SU-DHL-6 (cell line): ENCODE results near the gene SLC17A8.

Experiments used
- H2AFZ ChIP-seq: fragments of 200-600 bp; sonication (generic); 2 replicates; pipeline ENCODE4 v1.6.1; 2014; ENCODE audit warnings: low read depth, mild to moderate bottlenecking, moderate library complexity, mixed read lengths, antibody characterized with exemption, low read length; ENCODE audit not compliant: severe bottlenecking
- H3F3A ChIP-seq: fragments of 200-600 bp; shearing (Covaris generic); 2 replicates; pipeline ENCODE4 v1.6.0; 2016; ENCODE audit warnings: antibody characterized with exemption, mild to moderate bottlenecking; ENCODE audit not compliant: insufficient read depth
- H3K27ac ChIP-seq: fragments of 200-600 bp; sonication (generic); 2 replicates; pipeline ENCODE4 v1.5.1; 2016; ENCODE audit warnings: low read depth, mild to moderate bottlenecking, low read length, moderate library complexity, mixed read lengths
- H3K27me3 ChIP-seq: fragments of 200-600 bp; sonication (generic), shearing (Covaris generic); 2 replicates; pipeline ENCODE4 v1.6.0; 2014; ENCODE audit warnings: mild to moderate bottlenecking, low read length
- H3K36me3 ChIP-seq: fragments of 200-600 bp; sonication (generic); 2 replicates; pipeline ENCODE4 v1.6.1; 2014; ENCODE audit warnings: mild to moderate bottlenecking, low read length, mixed read lengths
- H3K4me2 ChIP-seq: fragments of 300-600, 200-600 bp; shearing (Covaris generic), sonication (generic); 2 replicates; pipeline ENCODE4 v1.6.0; 2014; ENCODE audit warnings: low read length, low read depth, mild to moderate bottlenecking; ENCODE audit not compliant: poor library complexity, severe bottlenecking
- H3K4me3 ChIP-seq: fragments of 200-600 bp; sonication (generic); 2 replicates; pipeline ENCODE4 v1.5.1; 2014; ENCODE audit warnings: antibody characterized with exemption, low read length, mild to moderate bottlenecking, mixed read lengths; ENCODE audit not compliant: insufficient read depth, poor library complexity, severe bottlenecking
- H3K79me2 ChIP-seq: fragments of 200-600 bp; sonication (generic); 2 replicates; pipeline ENCODE4 v1.6.1; 2014; ENCODE audit warnings: mild to moderate bottlenecking, low read length, moderate library complexity; ENCODE audit not compliant: insufficient read depth
- H3K9ac ChIP-seq: fragments of 200-600 bp; sonication (generic); 2 replicates; pipeline ENCODE4 v1.7.0; 2014; ENCODE audit warnings: mild to moderate bottlenecking, low read length
- H3K9me2 ChIP-seq: fragments of 200-600 bp; sonication (generic); replicated peaks from 2 replicates; pipeline ENCODE4 v1.6.1; 2014; ENCODE audit warnings: low read length; ENCODE audit not compliant: insufficient read depth
- H3K9me3 ChIP-seq: fragments of 200-600 bp; sonication (generic); 2 replicates; pipeline ENCODE4 v1.6.1; 2014; ENCODE audit warnings: low read length, mixed read lengths; ENCODE audit not compliant: insufficient read depth
- H4K20me1 ChIP-seq: fragments of 200-600 bp; sonication (generic); 2 replicates; pipeline ENCODE4 v1.6.1; 2014; ENCODE audit warnings: low read depth, mild to moderate bottlenecking, antibody characterized with exemption, low read length, moderate library complexity, mixed read lengths
- EZH2phosphoT487 ChIP-seq: fragments of 200-600 bp; sonication (generic), shearing (Covaris generic); conservative IDR thresholded peaks from 2 replicates; pipeline ENCODE4 v1.6.1; 2018; ENCODE audit warnings: mild to moderate bottlenecking, antibody characterized with exemption, low read length, moderate library complexity, mixed read lengths
- TF ChIP-seq, protein P1 (sequence below): fragments of 200-600 bp; sonication (generic); IDR thresholded peaks from one replicate; pipeline ENCODE4 v1.5.1; 2017; ENCODE audit warnings: antibody characterized with exemption, mild to moderate bottlenecking, low read length, moderate library complexity; ENCODE audit not compliant: insufficient read depth, poor library complexity, severe bottlenecking

Gene SLC17A8

DNA sequence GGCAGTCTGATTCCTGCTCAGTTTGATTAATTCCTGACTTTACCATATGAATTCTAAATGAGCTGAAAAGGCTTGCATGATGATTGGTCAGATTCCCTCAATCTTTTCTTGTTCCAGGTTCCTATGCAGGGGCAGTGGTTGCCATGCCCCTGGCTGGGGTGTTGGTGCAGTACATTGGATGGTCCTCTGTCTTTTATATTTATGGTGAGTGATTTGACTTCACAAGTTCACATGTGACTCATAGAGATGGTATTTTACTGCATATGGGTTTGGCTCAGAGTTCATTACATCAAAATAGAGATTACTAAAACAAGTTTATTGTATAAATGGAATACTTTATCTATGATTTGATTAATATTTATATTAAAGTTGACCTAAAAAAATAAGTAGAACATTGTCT lies 44.8 kb downstream of the SLC17A8 start:
- Histone ChIP-seq H3F3A (no peaks in the 10 kb centered on the region), H3K27me3 (no peaks in the 10 kb centered on the region), H3K9me2 (no peaks in the 10 kb centered on the region), H3K4me3 (no peak overlapping the region), H2AFZ (no peak overlapping the region), H3K9me3 (no peaks in the 10 kb centered on the region), H3K9ac (no peak overlapping the region), H3K79me2 (no peaks in the 10 kb centered on the region), H3K36me3 (no peaks in the 10 kb centered on the region), H3K27ac (no peak overlapping the region), H3K4me2 (no peak overlapping the region), H4K20me1 (no peaks in the 10 kb centered on the region)
- TF ChIP-seq, protein P1, sequence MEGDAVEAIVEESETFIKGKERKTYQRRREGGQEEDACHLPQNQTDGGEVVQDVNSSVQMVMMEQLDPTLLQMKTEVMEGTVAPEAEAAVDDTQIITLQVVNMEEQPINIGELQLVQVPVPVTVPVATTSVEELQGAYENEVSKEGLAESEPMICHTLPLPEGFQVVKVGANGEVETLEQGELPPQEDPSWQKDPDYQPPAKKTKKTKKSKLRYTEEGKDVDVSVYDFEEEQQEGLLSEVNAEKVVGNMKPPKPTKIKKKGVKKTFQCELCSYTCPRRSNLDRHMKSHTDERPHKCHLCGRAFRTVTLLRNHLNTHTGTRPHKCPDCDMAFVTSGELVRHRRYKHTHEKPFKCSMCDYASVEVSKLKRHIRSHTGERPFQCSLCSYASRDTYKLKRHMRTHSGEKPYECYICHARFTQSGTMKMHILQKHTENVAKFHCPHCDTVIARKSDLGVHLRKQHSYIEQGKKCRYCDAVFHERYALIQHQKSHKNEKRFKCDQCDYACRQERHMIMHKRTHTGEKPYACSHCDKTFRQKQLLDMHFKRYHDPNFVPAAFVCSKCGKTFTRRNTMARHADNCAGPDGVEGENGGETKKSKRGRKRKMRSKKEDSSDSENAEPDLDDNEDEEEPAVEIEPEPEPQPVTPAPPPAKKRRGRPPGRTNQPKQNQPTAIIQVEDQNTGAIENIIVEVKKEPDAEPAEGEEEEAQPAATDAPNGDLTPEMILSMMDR, result no peak
- TF ChIP-seq EZH2phosphoT487, result no peak

DNA sequence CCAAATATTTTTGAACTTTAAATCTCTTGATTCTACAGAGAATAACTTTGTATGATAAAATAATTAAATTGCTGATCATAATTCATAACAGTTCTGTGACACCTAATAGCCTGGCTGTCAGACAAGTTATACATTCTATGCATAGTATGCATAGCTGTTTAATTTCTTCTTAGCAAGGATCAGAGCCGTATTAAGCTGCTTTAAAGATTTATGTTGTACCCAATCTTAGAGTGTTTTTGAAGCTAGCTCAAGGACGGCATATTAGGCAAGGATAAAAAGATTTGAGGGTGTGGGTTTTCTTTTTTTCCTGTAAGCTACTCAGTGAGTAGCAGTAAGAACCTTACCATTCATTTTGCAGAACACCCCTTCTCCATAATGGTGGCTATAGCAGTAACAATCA lies 45.9 kb downstream of the SLC17A8 start:
- Histone ChIP-seq H3K4me3 (no peak overlapping the region), H3K27me3 (no peaks in the 10 kb centered on the region), H3K9me2 (no peaks in the 10 kb centered on the region), H3K27ac (no peak overlapping the region), H2AFZ (no peak overlapping the region), H3F3A (no peaks in the 10 kb centered on the region), H3K4me2 (no peak overlapping the region), H3K9me3 (no peaks in the 10 kb centered on the region), H3K36me3 (no peaks in the 10 kb centered on the region), H3K79me2 (no peaks in the 10 kb centered on the region), H3K9ac (no peak overlapping the region), H4K20me1 (no peaks in the 10 kb centered on the region)
- TF ChIP-seq, protein P1, result no peak
- TF ChIP-seq EZH2phosphoT487, result no peak

DNA sequence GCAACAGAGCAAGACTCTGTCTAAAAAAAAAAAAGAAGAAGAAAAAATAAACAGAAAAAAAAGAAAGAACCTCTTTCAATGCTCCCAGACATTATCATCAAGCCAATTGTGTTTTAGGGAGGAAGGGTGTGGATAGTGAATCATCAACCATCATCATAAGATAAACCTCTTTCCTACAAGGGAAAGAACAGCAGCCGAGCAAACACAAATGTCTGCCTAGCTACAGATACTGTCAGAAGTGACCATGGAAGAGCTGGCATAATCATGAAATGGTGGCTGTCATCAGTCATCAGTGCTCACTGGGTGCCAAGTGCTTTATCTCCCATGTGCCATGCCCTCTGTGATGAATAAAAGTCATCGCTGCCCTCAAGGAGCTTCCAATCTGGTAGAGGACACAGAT lies 46.6 kb downstream of the SLC17A8 start:
- Histone ChIP-seq H4K20me1 (no peaks in the 10 kb centered on the region), H3K9ac (no peak overlapping the region), H2AFZ (no peak overlapping the region), H3K9me3 (no peaks in the 10 kb centered on the region), H3K79me2 (no peaks in the 10 kb centered on the region), H3K4me2 (no peak overlapping the region), H3K4me3 (no peak overlapping the region), H3F3A (no peaks in the 10 kb centered on the region), H3K27me3 (no peaks in the 10 kb centered on the region), H3K9me2 (no peaks in the 10 kb centered on the region), H3K36me3 (no peaks in the 10 kb centered on the region), H3K27ac (no peak overlapping the region)
- TF ChIP-seq, protein P1, result no peak
- no peak for TF ChIP-seq EZH2phosphoT487
